SH-SY5Y (cell line): ENCODE measurements around the gene NUDT8.

ENCODE experiments used
- GATA2 ChIP-seq: IDR thresholded peaks from 2 replicates; pipeline ENCODE4 v1.6.1; 2011; ENCODE audit warnings: mild to moderate bottlenecking, low read depth, low read length
- GATA3 ChIP-seq: IDR thresholded peaks from 2 replicates; pipeline ENCODE4 v1.6.1; 2011; ENCODE audit warnings: low read depth, mild to moderate bottlenecking, low read length, moderate library complexity

GRCh38 chr11:67651976-67652781, 22.4 kb upstream of the NUDT8 start:
- TF ChIP-seq GATA2 (no peak), GATA3 (no peak)
